GM08714 (cell line): ENCODE measurements around the gene RSBN1.
A peak's percentile ranks its signal among the peaks of the same experiment; 100 is the strongest.

Experiments used
- H3K4me3 ChIP-seq: fragments of 200-500 bp; sonication (Bioruptor generic); 2 replicates; pipeline ENCODE4 v1.5.1; 2014; ENCODE audit warnings: mild to moderate bottlenecking, low read length, inconsistent platforms
- ZNF274 ChIP-seq: IDR thresholded peaks from 2 replicates; pipeline ENCODE4 v1.6.1; 2012; ENCODE audit warnings: mild to moderate bottlenecking, low read depth, low read length

Gene RSBN1

GRCh38 chr1:113804421-113805255, 7.6 kb downstream of the RSBN1 start:
- H3K4me3 ChIP-seq, result no peak overlapping the region
- no peak for TF ChIP-seq ZNF274

- no peak overlapping the region for H3K4me3 ChIP-seq
- no peak for TF ChIP-seq ZNF274
These were observed 9.8 kb downstream of the RSBN1 start for GRCh38 chr1:113802367-113803007.

GRCh38 chr1:113800487-113800886, 11.8 kb downstream of the RSBN1 start:
- no peak for TF ChIP-seq ZNF274
- H3K4me3 ChIP-seq, result no peak overlapping the region

GRCh38 chr1:113797472-113797871, 14.8 kb downstream of the RSBN1 start:
- no peak for TF ChIP-seq ZNF274
- no peak overlapping the region for H3K4me3 ChIP-seq

GRCh38 chr1:113793878-113794834, 18.1 kb downstream of the RSBN1 start:
- no peak for TF ChIP-seq ZNF274
- H3K4me3 ChIP-seq, result peak overlapping the region; percentile 44

GRCh38 chr1:113792986-113793385, 19.3 kb downstream of the RSBN1 start:
- no peak for TF ChIP-seq ZNF274

GRCh38 chr1:113792471-113792870, 19.8 kb downstream of the RSBN1 start:
- peak overlapping the region; percentile 92; the same call in 1 of the 2 replicates for H3K4me3 ChIP-seq
- no peak for TF ChIP-seq ZNF274

More at GRCh38 chr1:113792986-113793385, 19.3 kb downstream of the RSBN1 start:
- peak overlapping the region; percentile 92; the same call in 1 of the 2 replicates for H3K4me3 ChIP-seq

GRCh38 chr1:113788802-113789201, 23.5 kb downstream of the RSBN1 start:
- TF ChIP-seq ZNF274, result no peak
- H3K4me3 ChIP-seq, result no peak overlapping the region

- no peak overlapping the region for H3K4me3 ChIP-seq
- no peak for TF ChIP-seq ZNF274
These were observed 24.6 kb downstream of the RSBN1 start for GRCh38 chr1:113787663-113788062.

- H3K4me3 ChIP-seq, result no peak overlapping the region
- no peak for TF ChIP-seq ZNF274
These were observed 26.2 kb downstream of the RSBN1 start for GRCh38 chr1:113786069-113786468.

- no peak overlapping the region for H3K4me3 ChIP-seq
- TF ChIP-seq ZNF274, result no peak
These were observed 28.0 kb downstream of the RSBN1 start for GRCh38 chr1:113784104-113784779.

GRCh38 chr1:113783254-113784103, 28.8 kb downstream of the RSBN1 start:
- H3K4me3 ChIP-seq, result peak overlapping the region; percentile 15; the same call in 1 of the 2 replicates
- TF ChIP-seq ZNF274, result no peak

GRCh38 chr1:113782406-113782805, 29.9 kb downstream of the RSBN1 start:
- no peak overlapping the region for H3K4me3 ChIP-seq
- TF ChIP-seq ZNF274, result no peak
